ENCODE results near the gene PTPRA. TPM values are rescaled to one million over a fixed set of nuclear protein-coding genes. Genes with fewer than 3 reads are reported as not detected.

The PTPRA gene
- total and polyA plus RNA-seq, 9 of the 15 experiments (the other 6 are each of a cell fraction or from before 2014, with no cell fraction given): 3.4 to 80.5 (median 28.0) TPM

DNA sequence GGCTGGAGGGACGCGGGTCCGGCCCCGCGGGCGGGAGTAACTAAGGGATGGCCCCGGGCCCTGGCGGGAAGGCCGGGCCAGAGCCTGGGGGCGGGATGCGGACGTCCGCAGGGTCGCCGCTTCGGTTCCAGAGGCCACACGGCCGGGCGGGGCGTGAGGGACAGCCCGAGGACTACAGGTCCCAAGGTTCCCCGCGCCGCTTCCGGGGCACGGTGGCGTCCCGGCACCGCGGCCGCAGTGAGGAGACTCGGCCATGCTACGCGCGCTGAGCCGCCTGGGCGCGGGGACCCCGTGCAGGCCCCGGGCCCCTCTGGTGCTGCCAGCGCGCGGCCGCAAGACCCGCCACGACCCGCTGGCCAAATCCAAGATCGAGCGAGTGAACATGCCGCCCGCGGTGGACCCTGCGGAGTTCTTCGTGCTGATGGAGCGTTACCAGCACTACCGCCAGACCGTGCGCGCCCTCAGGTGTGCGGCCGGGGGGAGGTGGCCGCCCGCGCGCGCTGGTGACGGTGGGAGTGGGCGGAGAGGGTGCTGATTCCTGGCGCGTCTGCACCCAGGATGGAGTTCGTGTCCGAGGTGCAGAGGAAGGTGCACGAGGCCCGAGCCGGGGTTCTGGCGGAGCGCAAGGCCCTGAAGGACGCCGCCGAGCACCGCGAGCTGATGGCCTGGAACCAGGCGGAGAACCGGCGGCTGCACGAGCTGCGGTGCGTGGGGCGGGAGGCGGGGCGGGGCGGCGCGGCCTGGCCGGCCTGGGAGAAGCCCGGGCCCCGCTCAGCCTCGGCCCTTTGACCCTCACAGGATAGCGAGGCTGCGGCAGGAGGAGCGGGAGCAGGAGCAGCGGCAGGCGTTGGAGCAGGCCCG is 172.8 kb downstream of the PTPRA start, which contains the start of gene MRPS26 (continued):
- peak; percentile 95 for TF ChIP-seq GABPB1 (CRISPR knock-in tag; IDR thresholded peaks at IDR 0.05)
- peak; percentile 48 for TF ChIP-seq PHF20 (IDR thresholded peaks at IDR 0.05; ENCODE audit: partially characterized antibody)
- TF ChIP-seq ZNF134 (CRISPR knock-in tag; conservative IDR thresholded peaks at IDR 0.05): no peak
- TF ChIP-seq RBBP5 (IDR thresholded peaks at IDR 0.05; ENCODE audit: borderline replicate concordance, insufficient read depth, low read length, poor library complexity, severe bottlenecking): peak; percentile 78
- peak; percentile 71 for TF ChIP-seq ETV5 (CRISPR knock-in tag; IDR thresholded peaks at IDR 0.05; ENCODE audit: low read depth)
- TF ChIP-seq JUN (IDR thresholded peaks at IDR 0.05; ENCODE audit: borderline replicate concordance, low read depth, low read length): no peak
- TF ChIP-seq JUN (CRISPR knock-in tag; IDR thresholded peaks at IDR 0.05; ENCODE audit: borderline replicate concordance): peak; percentile 69; the same call in 1 of the 2 replicates
- TF ChIP-seq ZBTB17 (CRISPR knock-in tag; IDR thresholded peaks at IDR 0.05): peak; percentile 39; the same call in 1 of the 2 replicates
- peak; percentile 78 for TF ChIP-seq NR3C1 (CRISPR knock-in tag; IDR thresholded peaks at IDR 0.05)
- no peak for TF ChIP-seq ETV6 (IDR thresholded peaks at IDR 0.05; ENCODE audit: borderline replicate concordance in 1 of 2, low read depth in 2 of 2, low read length in 1 of 2)
- 0 out of 2 replicates have a peak, but pooled peaks have one; percentile 7 for TF ChIP-seq ETV6 (CRISPR knock-in tag; IDR thresholded peaks at IDR 0.05; ENCODE audit: borderline replicate concordance)
- TF ChIP-seq SMARCC2 (IDR thresholded peaks at IDR 0.05; ENCODE audit: low read depth): no peak
- TF ChIP-seq ZNF696 (CRISPR knock-in tag; conservative IDR thresholded peaks at IDR 0.05): no peak
- peak; percentile 40 to 51; a peak in 2 of 4 replicates for TF ChIP-seq SIN3A (IDR thresholded peaks at IDR 0.05; ENCODE audit: borderline replicate concordance in 2 of 2, control insufficient read depth in 1 of 2, low read depth in 2 of 2, low read length in 2 of 2)
- TF ChIP-seq DDX20 (tag; IDR thresholded peaks at IDR 0.05; ENCODE audit: low read depth): no peak
- no peak for TF ChIP-seq POLR3G (IDR thresholded peaks at IDR 0.05; ENCODE audit: extremely low read depth, insufficient read length, insufficient replicate concordance)
- TF ChIP-seq, protein P1, sequence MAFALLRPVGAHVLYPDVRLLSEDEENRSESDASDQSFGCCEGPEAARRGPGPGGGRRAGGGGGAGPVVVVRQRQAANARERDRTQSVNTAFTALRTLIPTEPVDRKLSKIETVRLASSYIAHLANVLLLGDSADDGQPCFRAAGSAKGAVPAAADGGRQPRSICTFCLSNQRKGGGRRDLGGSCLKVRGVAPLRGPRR (CRISPR knock-in tag; IDR thresholded peaks at IDR 0.05): no peak
- peak; percentile 74 for TF ChIP-seq SUPT5H (IDR thresholded peaks at IDR 0.05)
- no peak for TF ChIP-seq SNRNP70 (optimal IDR thresholded peaks at IDR 0.05; ENCODE audit: low read depth, low read length)
- no peak for TF ChIP-seq ZNF507 (tag; conservative IDR thresholded peaks at IDR 0.05)
- TF ChIP-seq GMEB1 (CRISPR knock-in tag; IDR thresholded peaks at IDR 0.05): peak; percentile 76
- TF ChIP-seq, protein P2, sequence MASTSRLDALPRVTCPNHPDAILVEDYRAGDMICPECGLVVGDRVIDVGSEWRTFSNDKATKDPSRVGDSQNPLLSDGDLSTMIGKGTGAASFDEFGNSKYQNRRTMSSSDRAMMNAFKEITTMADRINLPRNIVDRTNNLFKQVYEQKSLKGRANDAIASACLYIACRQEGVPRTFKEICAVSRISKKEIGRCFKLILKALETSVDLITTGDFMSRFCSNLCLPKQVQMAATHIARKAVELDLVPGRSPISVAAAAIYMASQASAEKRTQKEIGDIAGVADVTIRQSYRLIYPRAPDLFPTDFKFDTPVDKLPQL (IDR thresholded peaks at IDR 0.05; ENCODE audit: extremely low read depth, insufficient read length): no peak
- TF ChIP-seq SIX5 (IDR thresholded peaks at IDR 0.05; ENCODE audit: borderline replicate concordance in 1 of 2, insufficient read depth in 1 of 2, low read depth in 1 of 2, low read length in 2 of 2): peak; percentile 55 to 60; a peak in 3 of 4 replicates
- TF ChIP-seq, protein P3, sequence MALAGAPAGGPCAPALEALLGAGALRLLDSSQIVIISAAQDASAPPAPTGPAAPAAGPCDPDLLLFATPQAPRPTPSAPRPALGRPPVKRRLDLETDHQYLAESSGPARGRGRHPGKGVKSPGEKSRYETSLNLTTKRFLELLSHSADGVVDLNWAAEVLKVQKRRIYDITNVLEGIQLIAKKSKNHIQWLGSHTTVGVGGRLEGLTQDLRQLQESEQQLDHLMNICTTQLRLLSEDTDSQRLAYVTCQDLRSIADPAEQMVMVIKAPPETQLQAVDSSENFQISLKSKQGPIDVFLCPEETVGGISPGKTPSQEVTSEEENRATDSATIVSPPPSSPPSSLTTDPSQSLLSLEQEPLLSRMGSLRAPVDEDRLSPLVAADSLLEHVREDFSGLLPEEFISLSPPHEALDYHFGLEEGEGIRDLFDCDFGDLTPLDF (CRISPR knock-in tag; IDR thresholded peaks at IDR 0.05): no peak; the same call in 1 of the 2 replicates

Data from K562 (cell line).